Measurements from ENCODE around the gene METTL13. TPM values are rescaled to one million over a fixed set of nuclear protein-coding genes. Genes with fewer than 3 reads are reported as not detected.

The METTL13 gene
- total RNA-seq, 1 experiment from 2014 or later, result 49.9 TPM

DNA sequence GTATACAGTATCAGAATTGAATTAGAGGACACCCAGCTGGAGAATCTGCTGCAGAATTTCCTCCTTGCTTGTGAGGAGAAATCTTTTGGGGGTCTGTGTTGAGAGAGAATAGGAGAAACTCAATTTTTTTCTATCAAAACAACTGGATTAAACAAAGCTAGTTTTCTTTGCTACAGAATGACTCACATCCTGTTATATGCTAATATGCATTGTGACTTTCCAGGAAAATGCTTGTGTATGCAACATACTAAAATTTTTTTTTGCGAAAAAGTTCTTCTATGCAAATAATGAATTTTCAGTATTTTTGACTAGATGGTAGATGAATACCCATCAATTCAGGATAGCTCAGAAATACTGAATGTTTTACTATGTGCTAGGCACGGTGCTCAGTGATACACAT lies 41.8 kb upstream of the METTL13 start:
- BruUV-seq (replicated peaks), result no TSS peak
- intact Hi-C loops (cut with micrococcal nuclease; ENCODE audit: unreplicated experiment), result no loop called here
- Histone ChIP-seq H3K4me3 (ENCODE audit: low read depth, low read length, poor library complexity, severe bottlenecking) (no peak overlapping the region), H3K36me3 (ENCODE audit: insufficient read depth, low read length, poor library complexity, severe bottlenecking) (no peaks in the 10 kb centered on the region), H3K27ac (ENCODE audit: low read depth, low read length, poor library complexity, severe bottlenecking) (peak overlapping the region; percentile 43), H3K27me3 (replicated peaks; ENCODE audit: insufficient read depth, low read depth, low read length, poor library complexity) (no peaks in the 10 kb centered on the region), H3K4me1 (ENCODE audit: insufficient read depth, low read length, poor library complexity, severe bottlenecking) (peaks cover 23% of the 10 kb centered on the region), H3K9me3 (ENCODE audit: low read depth, low read length, poor library complexity, severe bottlenecking) (no peaks in the 10 kb centered on the region)
- peak; percentile 50 for DNase-seq (ENCODE audit: low spot score)
- CTCF ChIA-PET, result no interaction called here
- POLR2A ChIA-PET (ENCODE audit: low non-redundant PET), result no interaction called here
- no peak for TF ChIP-seq EZH2 (IDR thresholded peaks at IDR 0.05; ENCODE audit: borderline replicate concordance, low read depth, low read length, poor library complexity, severe bottlenecking)
- TF ChIP-seq, protein P1, sequence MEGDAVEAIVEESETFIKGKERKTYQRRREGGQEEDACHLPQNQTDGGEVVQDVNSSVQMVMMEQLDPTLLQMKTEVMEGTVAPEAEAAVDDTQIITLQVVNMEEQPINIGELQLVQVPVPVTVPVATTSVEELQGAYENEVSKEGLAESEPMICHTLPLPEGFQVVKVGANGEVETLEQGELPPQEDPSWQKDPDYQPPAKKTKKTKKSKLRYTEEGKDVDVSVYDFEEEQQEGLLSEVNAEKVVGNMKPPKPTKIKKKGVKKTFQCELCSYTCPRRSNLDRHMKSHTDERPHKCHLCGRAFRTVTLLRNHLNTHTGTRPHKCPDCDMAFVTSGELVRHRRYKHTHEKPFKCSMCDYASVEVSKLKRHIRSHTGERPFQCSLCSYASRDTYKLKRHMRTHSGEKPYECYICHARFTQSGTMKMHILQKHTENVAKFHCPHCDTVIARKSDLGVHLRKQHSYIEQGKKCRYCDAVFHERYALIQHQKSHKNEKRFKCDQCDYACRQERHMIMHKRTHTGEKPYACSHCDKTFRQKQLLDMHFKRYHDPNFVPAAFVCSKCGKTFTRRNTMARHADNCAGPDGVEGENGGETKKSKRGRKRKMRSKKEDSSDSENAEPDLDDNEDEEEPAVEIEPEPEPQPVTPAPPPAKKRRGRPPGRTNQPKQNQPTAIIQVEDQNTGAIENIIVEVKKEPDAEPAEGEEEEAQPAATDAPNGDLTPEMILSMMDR (conservative IDR thresholded peaks at IDR 0.05; ENCODE audit: low read depth, low read length), result no peak

DNA sequence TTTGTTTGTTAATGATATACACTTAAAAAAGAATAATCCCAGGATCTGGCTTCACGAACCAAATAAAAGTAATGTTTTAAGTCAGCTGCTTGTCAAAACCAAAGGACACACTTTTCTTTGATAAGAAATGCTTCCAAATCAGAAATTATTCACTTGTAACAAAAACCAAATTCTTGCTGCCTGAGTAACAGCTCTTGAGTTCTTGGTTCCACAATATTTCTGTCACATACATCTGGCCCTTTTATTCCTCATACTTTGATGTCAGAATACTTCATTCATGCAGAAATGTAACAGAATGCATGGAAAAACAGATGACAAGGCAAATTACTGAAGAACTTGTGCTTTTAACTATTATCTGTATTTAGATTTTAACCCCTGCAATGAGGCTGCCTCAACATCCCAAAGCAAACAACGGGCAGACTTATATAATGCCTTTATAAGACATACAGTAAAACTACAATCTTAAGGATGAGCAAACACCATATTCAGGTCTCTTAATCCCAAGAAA lies 41.0 kb upstream of the METTL13 start:
- H3K9me3 ChIP-seq (ENCODE audit: low read depth, low read length, poor library complexity, severe bottlenecking), result no peaks in the 10 kb centered on the region
- no TSS peak for BruUV-seq (replicated peaks)
- POLR2A ChIA-PET (ENCODE audit: low non-redundant PET), result no interaction called here
- intact Hi-C loops (cut with micrococcal nuclease; ENCODE audit: unreplicated experiment), result no loop called here
- H3K4me3 ChIP-seq (ENCODE audit: low read depth, low read length, poor library complexity, severe bottlenecking), result peak overlapping the region; percentile 93
- peaks cover 23% of the 10 kb centered on the region for H3K4me1 ChIP-seq (ENCODE audit: insufficient read depth, low read length, poor library complexity, severe bottlenecking)
- DNase-seq (ENCODE audit: low spot score), result no peak
- CTCF ChIA-PET, result no interaction called here
- peak overlapping the region; percentile 43 for H3K27ac ChIP-seq (ENCODE audit: low read depth, low read length, poor library complexity, severe bottlenecking)
- no peaks in the 10 kb centered on the region for H3K27me3 ChIP-seq (replicated peaks; ENCODE audit: insufficient read depth, low read depth, low read length, poor library complexity)
- TF ChIP-seq, protein P1 (conservative IDR thresholded peaks at IDR 0.05; ENCODE audit: low read depth, low read length), result no peak
- no peak for TF ChIP-seq EZH2 (IDR thresholded peaks at IDR 0.05; ENCODE audit: borderline replicate concordance, low read depth, low read length, poor library complexity, severe bottlenecking)
- H3K36me3 ChIP-seq (ENCODE audit: insufficient read depth, low read length, poor library complexity, severe bottlenecking), result no peaks in the 10 kb centered on the region

DNA sequence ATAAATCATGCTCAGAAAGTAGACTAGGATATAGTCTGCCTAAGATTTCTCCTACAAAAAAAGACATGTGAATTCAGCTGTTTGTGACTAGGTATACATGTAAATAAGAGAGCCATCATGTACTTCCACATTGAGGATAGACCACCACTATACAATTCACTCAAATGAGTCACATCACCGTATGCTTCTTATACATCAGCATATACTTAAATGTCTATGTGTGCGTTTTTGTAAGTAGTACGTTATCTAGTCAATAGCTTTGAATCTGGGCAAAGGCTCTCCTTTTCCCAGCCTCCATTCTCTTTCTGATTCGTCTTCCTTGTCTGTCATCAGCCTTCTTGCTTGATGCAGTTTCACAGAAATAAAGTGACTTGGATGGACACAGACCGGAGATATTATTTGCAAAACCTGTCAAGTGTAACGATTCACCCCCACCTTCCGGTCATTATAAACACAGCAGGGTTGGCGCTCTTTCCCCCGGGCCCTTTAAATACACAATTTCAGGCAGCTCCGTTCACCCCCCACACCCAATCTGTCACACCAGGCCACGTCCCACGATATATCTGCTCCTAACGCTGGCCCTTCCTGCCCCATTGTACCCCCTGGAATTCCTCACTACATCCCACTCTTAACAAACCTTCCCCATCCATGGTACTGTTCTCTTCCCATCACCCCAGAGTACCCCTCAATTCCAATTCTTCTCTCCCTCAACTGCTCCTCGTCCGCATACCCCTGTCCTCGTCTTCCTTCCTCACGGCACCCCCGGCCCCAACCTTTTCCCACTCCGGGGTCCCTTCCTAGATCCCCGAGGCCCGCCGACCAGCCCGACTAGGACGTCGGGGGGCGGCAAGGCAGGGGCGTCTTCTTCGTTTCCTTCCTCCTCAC lies 40.2 kb upstream of the METTL13 start:
- CTCF ChIA-PET, result no interaction called here

More for the DNA sequence above, 40.2 kb upstream of the METTL13 start:
- H3K27ac ChIP-seq (ENCODE audit: low read depth, low read length, poor library complexity, severe bottlenecking), result peak overlapping the region; percentile 93
- intact Hi-C loops (cut with micrococcal nuclease; ENCODE audit: unreplicated experiment), result no loop called here
- no peaks in the 10 kb centered on the region for H3K36me3 ChIP-seq (ENCODE audit: insufficient read depth, low read length, poor library complexity, severe bottlenecking)
- POLR2A ChIA-PET (ENCODE audit: low non-redundant PET), result no interaction called here
- peak; percentile 70 for DNase-seq (ENCODE audit: low spot score)
- TF ChIP-seq, protein P1 (conservative IDR thresholded peaks at IDR 0.05; ENCODE audit: low read depth, low read length), result no peak
- no peak for TF ChIP-seq EZH2 (IDR thresholded peaks at IDR 0.05; ENCODE audit: borderline replicate concordance, low read depth, low read length, poor library complexity, severe bottlenecking)
- H3K27me3 ChIP-seq (replicated peaks; ENCODE audit: insufficient read depth, low read depth, low read length, poor library complexity), result no peaks in the 10 kb centered on the region
- BruUV-seq (replicated peaks), result TSS peak; percentile 72
- peak overlapping the region; percentile 93 for H3K4me3 ChIP-seq (ENCODE audit: low read depth, low read length, poor library complexity, severe bottlenecking)
- no peaks in the 10 kb centered on the region for H3K9me3 ChIP-seq (ENCODE audit: low read depth, low read length, poor library complexity, severe bottlenecking)
- peaks cover 23% of the 10 kb centered on the region for H3K4me1 ChIP-seq (ENCODE audit: insufficient read depth, low read length, poor library complexity, severe bottlenecking)

Data from A673 (cell line).